OCI-LY3 (cell line): ENCODE measurements around the gene TUBGCP3.
A peak's percentile ranks its signal among the peaks of the same experiment; 100 is the strongest.

Source experiments
- H2AFZ ChIP-seq: fragments of 200-600, 300-600 bp; shearing (Covaris generic); 2 replicates; pipeline ENCODE4 v1.6.0; 2014; ENCODE audit warnings: antibody characterized with exemption, low read depth, low read length
- H3K27ac ChIP-seq: fragments of 200-600, 300-600 bp; sonication (generic); 2 replicates; pipeline ENCODE4 v1.5.1; 2014; ENCODE audit warnings: mild to moderate bottlenecking, low read length, moderate library complexity, mixed read lengths
- H3K27me3 ChIP-seq: fragments of 200-600, 300-600 bp; sonication (generic); 2 replicates; pipeline ENCODE4 v1.6.1; 2014; ENCODE audit warnings: low read depth, low read length, mixed read lengths
- H3K36me3 ChIP-seq: fragments of 200-600, 300-600 bp; sonication (generic); replicated peaks from 2 replicates; pipeline ENCODE3; 2014; ENCODE audit warnings: low read depth, low read length, mixed read lengths
- H3K4me1 ChIP-seq: fragments of 300-600, 200-600 bp; sonication (generic); 2 replicates; pipeline ENCODE4 v1.6.1; 2014; ENCODE audit warnings: low read length, mixed read lengths
- H3K4me2 ChIP-seq: fragments of 200-600, 300-600 bp; sonication (generic); 2 replicates; pipeline ENCODE4 v1.6.1; 2014; ENCODE audit warnings: low read length, mixed read lengths
- H3K4me3 ChIP-seq: fragments of 300-600, 200-600 bp; sonication (generic); 2 replicates; pipeline ENCODE4 v1.5.1; 2014; ENCODE audit warnings: antibody characterized with exemption, mild to moderate bottlenecking, low read length, moderate library complexity
- H3K79me2 ChIP-seq: fragments of 300-600, 200-600 bp; shearing (Covaris generic); 2 replicates; pipeline ENCODE4 v1.6.1; 2014; ENCODE audit warnings: mild to moderate bottlenecking, low read length, mixed read lengths
- H3K9ac ChIP-seq: fragments of 300-600, 200-600 bp; shearing (Covaris generic); 2 replicates; pipeline ENCODE4 v1.6.0; 2014; ENCODE audit warnings: mild to moderate bottlenecking, low read length, moderate library complexity
- H3K9me3 ChIP-seq: fragments of 200-600, 300-600 bp; shearing (Covaris generic); 2 replicates; pipeline ENCODE4 v1.6.1; 2014; ENCODE audit warnings: low read length, mixed read lengths; ENCODE audit not compliant: insufficient read depth
- H4K20me1 ChIP-seq: fragments of 200-600, 300-600 bp; sonication (generic); 2 replicates; pipeline ENCODE4 v1.6.1; 2016; ENCODE audit warnings: low read length, mixed read lengths; ENCODE audit not compliant: insufficient read depth
- EZH2phosphoT487 ChIP-seq: fragments of 200-600 bp; shearing (Covaris generic); IDR thresholded peaks from 2 replicates; pipeline ENCODE4 v1.6.1; 2018; ENCODE audit warnings: antibody characterized with exemption, mixed run types, low read depth
- TF ChIP-seq, protein P1 (sequence below): fragments of 200-600, 300-600 bp; sonication (generic); IDR thresholded peaks from 2 replicates; pipeline ENCODE4 v1.5.1; 2014; ENCODE audit warnings: antibody characterized with exemption, low read length, low read depth

The TUBGCP3 gene

DNA sequence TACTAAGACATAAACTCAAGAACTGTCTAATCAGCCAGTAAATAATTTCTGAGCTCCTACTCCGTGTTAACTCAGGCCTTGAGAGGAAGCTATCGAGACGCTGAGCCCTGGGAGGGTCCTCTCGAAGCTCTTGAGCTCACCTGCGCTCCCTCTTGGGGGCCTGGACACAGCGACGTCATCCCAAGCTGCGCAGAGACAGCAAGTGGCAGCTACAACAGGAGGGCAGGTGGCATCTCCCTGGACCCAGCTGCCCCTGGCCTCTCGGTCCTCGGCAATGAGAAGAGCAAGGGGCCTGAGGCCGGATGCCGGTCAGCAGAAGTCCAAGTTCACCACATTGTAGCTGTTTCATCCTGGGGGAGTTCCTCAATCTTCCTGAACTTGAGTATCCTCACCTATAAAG, 30.5 kb upstream of the TUBGCP3 start:
- no peaks in the 10 kb centered on the region for H3K36me3 ChIP-seq
- H4K20me1 ChIP-seq: no peaks in the 10 kb centered on the region
- H3K4me2 ChIP-seq: no peak overlapping the region
- no peak overlapping the region for H2AFZ ChIP-seq
- no peak for TF ChIP-seq EZH2phosphoT487
- TF ChIP-seq, protein P1, sequence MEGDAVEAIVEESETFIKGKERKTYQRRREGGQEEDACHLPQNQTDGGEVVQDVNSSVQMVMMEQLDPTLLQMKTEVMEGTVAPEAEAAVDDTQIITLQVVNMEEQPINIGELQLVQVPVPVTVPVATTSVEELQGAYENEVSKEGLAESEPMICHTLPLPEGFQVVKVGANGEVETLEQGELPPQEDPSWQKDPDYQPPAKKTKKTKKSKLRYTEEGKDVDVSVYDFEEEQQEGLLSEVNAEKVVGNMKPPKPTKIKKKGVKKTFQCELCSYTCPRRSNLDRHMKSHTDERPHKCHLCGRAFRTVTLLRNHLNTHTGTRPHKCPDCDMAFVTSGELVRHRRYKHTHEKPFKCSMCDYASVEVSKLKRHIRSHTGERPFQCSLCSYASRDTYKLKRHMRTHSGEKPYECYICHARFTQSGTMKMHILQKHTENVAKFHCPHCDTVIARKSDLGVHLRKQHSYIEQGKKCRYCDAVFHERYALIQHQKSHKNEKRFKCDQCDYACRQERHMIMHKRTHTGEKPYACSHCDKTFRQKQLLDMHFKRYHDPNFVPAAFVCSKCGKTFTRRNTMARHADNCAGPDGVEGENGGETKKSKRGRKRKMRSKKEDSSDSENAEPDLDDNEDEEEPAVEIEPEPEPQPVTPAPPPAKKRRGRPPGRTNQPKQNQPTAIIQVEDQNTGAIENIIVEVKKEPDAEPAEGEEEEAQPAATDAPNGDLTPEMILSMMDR: no peak
- peaks cover 68% of the 10 kb centered on the region for H3K27me3 ChIP-seq
- H3K27ac ChIP-seq: no peak overlapping the region
- no peaks in the 10 kb centered on the region for H3K9me3 ChIP-seq
- H3K4me3 ChIP-seq: no peak overlapping the region
- no peaks in the 10 kb centered on the region for H3K79me2 ChIP-seq
- no peak overlapping the region for H3K9ac ChIP-seq
- H3K4me1 ChIP-seq: peaks cover 14% of the 10 kb centered on the region

DNA sequence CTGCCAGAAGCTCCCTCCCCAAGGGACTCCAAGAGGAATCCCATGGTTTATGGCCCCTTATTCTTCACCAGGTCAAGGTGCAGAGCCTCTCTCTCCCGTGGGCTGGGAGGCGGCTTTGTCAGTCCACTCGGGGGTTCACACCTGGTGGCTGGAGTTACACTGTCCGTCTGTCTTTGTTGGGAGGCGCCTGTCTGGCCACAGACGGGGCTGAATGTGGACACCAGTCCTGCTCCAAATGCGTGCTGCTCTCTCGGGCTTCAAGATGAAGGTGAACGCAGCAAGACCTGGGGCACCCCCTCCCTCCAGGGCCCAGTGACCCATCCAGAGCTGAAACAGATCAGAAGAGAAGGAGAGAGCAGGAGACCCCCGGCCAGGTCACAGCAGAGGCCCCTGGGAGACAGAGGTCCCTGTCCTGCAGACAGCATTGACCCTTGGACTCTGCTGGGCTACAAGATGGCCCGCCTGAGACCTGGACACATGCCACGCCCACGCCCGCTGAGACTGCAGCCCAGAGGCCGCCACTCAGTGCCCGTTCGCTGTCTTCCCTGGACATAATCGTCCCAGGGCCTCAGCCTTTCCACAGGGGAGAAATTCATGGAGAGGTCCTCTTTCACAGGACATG, 29.9 kb upstream of the TUBGCP3 start:
- Histone ChIP-seq H4K20me1 (no peaks in the 10 kb centered on the region), H3K27me3 (peaks cover 65% of the 10 kb centered on the region)

DNA sequence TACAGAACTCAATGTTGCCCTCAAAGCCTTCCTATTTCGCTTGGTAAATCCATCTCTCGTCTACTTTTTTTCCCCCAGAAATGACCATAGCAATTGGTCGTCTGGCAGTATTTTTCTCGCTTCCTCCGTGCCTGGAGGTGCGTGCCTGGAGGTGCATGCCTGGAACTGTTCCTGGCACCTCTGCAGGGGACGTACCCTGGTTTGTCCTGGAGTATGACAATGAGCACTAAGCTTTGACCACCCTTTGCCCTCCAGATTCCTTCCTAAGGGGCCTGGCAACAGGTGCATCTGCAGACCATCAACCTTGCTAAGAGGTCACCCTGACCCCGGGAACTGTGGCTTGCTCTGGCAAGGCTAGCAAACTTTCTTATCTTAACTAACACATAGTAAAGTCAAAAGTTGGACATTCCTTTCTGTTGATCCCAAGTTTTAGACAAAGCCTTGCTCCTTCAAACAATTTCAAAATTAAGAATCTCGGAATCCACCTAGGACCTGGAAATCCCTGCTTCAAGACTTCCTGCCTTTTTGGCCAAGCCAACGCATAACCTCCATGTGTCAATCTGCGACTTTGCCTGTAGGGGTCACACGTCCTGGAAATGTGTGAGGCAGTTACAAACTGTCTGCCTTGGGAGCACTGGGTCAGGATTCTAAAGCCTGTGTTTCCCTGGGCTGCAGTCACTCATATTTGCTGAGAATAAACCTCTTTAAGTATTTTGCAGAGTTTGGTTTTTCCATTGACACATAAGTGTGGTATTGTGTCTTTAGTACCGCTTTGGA, 28.8 kb upstream of the TUBGCP3 start:
- Histone ChIP-seq H2AFZ (no peak overlapping the region), H3K27me3 (peaks cover 56% of the 10 kb centered on the region), H3K4me3 (no peak overlapping the region), H3K9me3 (no peaks in the 10 kb centered on the region), H3K9ac (no peak overlapping the region), H3K4me2 (no peak overlapping the region), H4K20me1 (no peaks in the 10 kb centered on the region), H3K79me2 (no peaks in the 10 kb centered on the region), H3K4me1 (peaks cover 14% of the 10 kb centered on the region), H3K27ac (no peak overlapping the region), H3K36me3 (no peaks in the 10 kb centered on the region)
- TF ChIP-seq, protein P1: peak; percentile 90
- TF ChIP-seq EZH2phosphoT487: no peak

More for the DNA sequence above, 29.9 kb upstream of the TUBGCP3 start:
- no peak overlapping the region for H3K4me3 ChIP-seq
- no peaks in the 10 kb centered on the region for H3K79me2 ChIP-seq
- no peaks in the 10 kb centered on the region for H3K9me3 ChIP-seq
- TF ChIP-seq, protein P1: no peak
- no peak for TF ChIP-seq EZH2phosphoT487
- no peaks in the 10 kb centered on the region for H3K36me3 ChIP-seq
- no peak overlapping the region for H3K27ac ChIP-seq
- H3K9ac ChIP-seq: no peak overlapping the region
- no peak overlapping the region for H3K4me2 ChIP-seq
- H3K4me1 ChIP-seq: peaks cover 14% of the 10 kb centered on the region
- no peak overlapping the region for H2AFZ ChIP-seq

DNA sequence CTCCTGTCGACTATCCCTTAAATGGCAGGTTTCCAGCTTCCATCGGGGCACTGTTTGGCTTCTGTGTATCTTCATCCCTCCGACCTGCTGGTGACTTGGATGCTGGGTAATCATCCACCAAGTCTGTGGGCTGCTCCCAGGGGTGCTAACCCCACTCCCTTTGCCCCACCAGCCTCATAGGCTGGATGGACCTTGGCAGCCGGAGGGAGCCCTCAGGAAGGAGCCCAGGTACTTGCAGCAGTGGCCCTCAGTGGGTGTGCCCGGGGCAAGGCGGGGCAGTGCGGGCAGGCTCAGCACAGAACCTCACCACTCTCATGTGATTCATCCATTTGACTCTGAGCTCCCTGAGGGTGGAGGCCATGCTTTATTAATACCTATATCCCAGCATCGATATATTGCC, 27.4 kb upstream of the TUBGCP3 start:
- Histone ChIP-seq H4K20me1 (no peaks in the 10 kb centered on the region), H3K27me3 (peaks cover 58% of the 10 kb centered on the region), H3K27ac (no peak overlapping the region), H2AFZ (no peak overlapping the region), H3K4me1 (peaks cover 14% of the 10 kb centered on the region), H3K4me3 (no peak overlapping the region), H3K4me2 (no peak overlapping the region), H3K79me2 (no peaks in the 10 kb centered on the region), H3K9ac (no peak overlapping the region), H3K9me3 (no peaks in the 10 kb centered on the region), H3K36me3 (no peaks in the 10 kb centered on the region)
- no peak for TF ChIP-seq EZH2phosphoT487
- TF ChIP-seq, protein P1: no peak
